ENCODE measurements around the gene AMFR. TPM values are rescaled to one million over a fixed set of nuclear protein-coding genes. Genes with fewer than 3 reads are reported as not detected.

AMFR gene
- total and polyA plus RNA-seq, 2 of the 8 experiments (the other 6 are each of a cell fraction or from before 2014, with no cell fraction given), result 18.6 to 21.7 TPM

- FAIRE-seq, result no peak
- Histone ChIP-seq H3K79me1 (ENCODE audit: low read depth, low read length) (peaks cover 5% of the 10 kb centered on the region), H3K4me2 (ENCODE audit: insufficient read depth in 1 of 2, low read depth in 2 of 2, low read length in 2 of 2) (peak overlapping the region; percentile 77 to 85), H2BK12ac (ENCODE audit: low read depth, low read length) (no peak overlapping the region), H2AK5ac (ENCODE audit: low read depth, low read length) (no peak overlapping the region), H2BK5ac (ENCODE audit: low read depth, low read length) (peak overlapping the region; percentile 89; the same call in 1 of the 2 replicates), H3K23ac (ENCODE audit: insufficient read length) (no peak overlapping the region), H4K91ac (replicated peaks; ENCODE audit: insufficient read length, low read length) (no peak overlapping the region), H3K4me1 (replicated peaks in 1 of 4; ENCODE audit: control insufficient read depth in 3 of 4, insufficient read depth in 4 of 4, low read length in 3 of 4) (peaks cover 0 to 11% (median 2%) of the 10 kb centered on the region in 4 experiments; a peak in 3 of 7 replicates), H4K5ac (ENCODE audit: insufficient read length, low read depth, low read length) (no peak overlapping the region), H3K4me3 (ENCODE audit: extremely low read depth in 1 of 4, insufficient read depth in 2 of 4, low read depth in 3 of 4, low read length in 4 of 4) (peak overlapping the region; percentile 82 to 97 (median 94)), H3K4ac (replicated peaks; ENCODE audit: insufficient read length, low read depth, low read length) (no peak overlapping the region), H2BK120ac (replicated peaks; ENCODE audit: low read depth, low read length) (no peak overlapping the region), H4K20me1 (replicated peaks in 1 of 2; ENCODE audit: control insufficient read depth in 1 of 2, insufficient read depth in 2 of 2, low read length in 2 of 2) (peaks cover 4 to 6% of the 10 kb centered on the region in 2 experiments), H2BK20ac (ENCODE audit: low read length) (no peak overlapping the region), H2BK15ac (ENCODE audit: low read length) (no peak overlapping the region), H3K56ac (replicated peaks; ENCODE audit: insufficient read length, low read depth, low read length) (no peak overlapping the region), H2AFZ (ENCODE audit: low read length) (no peak overlapping the region), H3K79me2 (ENCODE audit: control insufficient read depth in 1 of 2, insufficient read depth in 2 of 2, low read length in 2 of 2) (peaks cover 31 to 76% of the 10 kb centered on the region in 2 experiments), H3K9ac (replicated peaks in 1 of 4; ENCODE audit: extremely low read depth in 1 of 4, low read depth in 3 of 4, low read length in 3 of 4) (peak overlapping the region; percentile 89 to 94 (median 93)), H3K18ac (ENCODE audit: extremely low read depth, low read length) (no peak overlapping the region), H3K23me2 (ENCODE audit: low read depth, low read length) (peaks cover 7% of the 10 kb centered on the region), H3K27me3 (replicated peaks in 1 of 4; ENCODE audit: control insufficient read depth in 3 of 4, extremely low read depth in 1 of 4, insufficient read depth in 3 of 4, low read length in 3 of 4) (no peaks in the 10 kb centered on the region), H3K9me3 (ENCODE audit: insufficient read depth in 2 of 2, low read depth in 1 of 2, low read length in 1 of 2) (no peaks in the 10 kb centered on the region), H3K14ac (ENCODE audit: insufficient read length) (no peak overlapping the region), H4K8ac (ENCODE audit: extremely low read depth, insufficient read depth, low read length) (peak overlapping the region; percentile 99; the same call in 1 of the 2 replicates), H3K27ac (ENCODE audit: low read depth, low read length) (peak overlapping the region; percentile 84), H3K36me3 (ENCODE audit: control insufficient read depth in 2 of 4, insufficient read depth in 4 of 4, low read length in 3 of 4) (peaks cover 6 to 43% (median 22%) of the 10 kb centered on the region in 4 experiments)
- POLR2A ChIA-PET (ENCODE audit: partially characterized antibody), result interaction anchor here (0.6 to 3.1 kb wide), 9 partner anchors 9 to 119 kb away, joined by 3 to 13 read pairs (median 4); no protein-coding TSS in a partner anchor
- peak in 1 of 2 experiments; percentile 49 for DNase-seq (ENCODE audit: low read depth in 1 of 2, low spot score in 2 of 2)
- CTCF ChIA-PET (ENCODE audit: partially characterized antibody), result interaction anchor here (0.6 to 1.1 kb wide), 2 partner anchors 51 to 64 kb away, joined by 3 to 4 read pairs; no protein-coding TSS in a partner anchor
- TF ChIP-seq POLR2AphosphoS5 (IDR thresholded peaks at IDR 0.05; ENCODE audit: low read depth, low read length) (no peak), SAP30 (IDR thresholded peaks at IDR 0.05; ENCODE audit: insufficient read depth, insufficient replicate concordance, low read length) (no peak), SP2 (IDR thresholded peaks at IDR 0.05; ENCODE audit: low read length) (no peak), HDAC2 (IDR thresholded peaks at IDR 0.05; ENCODE audit: borderline replicate concordance in 1 of 2, low read depth in 2 of 2, low read length in 2 of 2) (0 out of 4 replicates have a peak, but pooled peaks of 1 of the 2 experiments have one; percentile 7), KDM5A (IDR thresholded peaks at IDR 0.05; ENCODE audit: low read length) (no peak), CTBP2 (IDR thresholded peaks at IDR 0.05; ENCODE audit: borderline replicate concordance, insufficient read depth, insufficient read length, low read length) (no peak), SIN3A (conservative IDR thresholded peaks at IDR 0.05 in 1 of 2, IDR thresholded peaks at IDR 0.05 in 1 of 2; ENCODE audit: low read depth in 1 of 2, low read length in 2 of 2) (0 out of 4 replicates have a peak, but pooled peaks of 1 of the 2 experiments have one; percentile 3), SIRT6 (IDR thresholded peaks at IDR 0.05; ENCODE audit: low read length) (no peak), POU5F1 (IDR thresholded peaks at IDR 0.05; ENCODE audit: low read depth, low read length) (no peak)
- 10% methylated on average over 18 of the region's 18 CpGs; no CpG with 5 or more reads in 1 of the 2 experiments for WGBS, 2 experiments (ENCODE audit: extremely low coverage in 1 of 2, insufficient coverage in 1 of 2, insufficient read length in 1 of 2, insufficient replicate concordance in 2 of 2, low coverage in 1 of 2, low lambda C conversion rate in 2 of 2, missing lambda C conversion rate in 1 of 2)
Measured at GRCh38 chr16:56450275-56450985, 25.1 kb upstream of the AMFR start.
